Uterus (tissue), 2 donors: Measurements from ENCODE around the gene PRC1.

ENCODE experiments used
- POLR2A ChIP-seq, 2 donors: fragments of 450-650 bp; IDR thresholded peaks; one replicate each; pipeline ENCODE4 v1.6.1; 2016; ENCODE audit warnings: antibody characterized with exemption in 2 of 2, mild to moderate bottlenecking in 1 of 2, moderate library complexity in 1 of 2
- TF ChIP-seq, protein P1 (sequence below), 4 experiments: fragments of 200-600 bp in 2 of 4; fragments of 450-650 bp in 2 of 4; sonication (generic) in 2 of 4; IDR thresholded peaks; one replicate each; pipeline ENCODE4 v1.5.1; 2016 to 2019; ENCODE audit warnings: antibody characterized with exemption in 4 of 4, mild to moderate bottlenecking in 2 of 4, moderate library complexity in 1 of 4

- TF ChIP-seq, protein P1, sequence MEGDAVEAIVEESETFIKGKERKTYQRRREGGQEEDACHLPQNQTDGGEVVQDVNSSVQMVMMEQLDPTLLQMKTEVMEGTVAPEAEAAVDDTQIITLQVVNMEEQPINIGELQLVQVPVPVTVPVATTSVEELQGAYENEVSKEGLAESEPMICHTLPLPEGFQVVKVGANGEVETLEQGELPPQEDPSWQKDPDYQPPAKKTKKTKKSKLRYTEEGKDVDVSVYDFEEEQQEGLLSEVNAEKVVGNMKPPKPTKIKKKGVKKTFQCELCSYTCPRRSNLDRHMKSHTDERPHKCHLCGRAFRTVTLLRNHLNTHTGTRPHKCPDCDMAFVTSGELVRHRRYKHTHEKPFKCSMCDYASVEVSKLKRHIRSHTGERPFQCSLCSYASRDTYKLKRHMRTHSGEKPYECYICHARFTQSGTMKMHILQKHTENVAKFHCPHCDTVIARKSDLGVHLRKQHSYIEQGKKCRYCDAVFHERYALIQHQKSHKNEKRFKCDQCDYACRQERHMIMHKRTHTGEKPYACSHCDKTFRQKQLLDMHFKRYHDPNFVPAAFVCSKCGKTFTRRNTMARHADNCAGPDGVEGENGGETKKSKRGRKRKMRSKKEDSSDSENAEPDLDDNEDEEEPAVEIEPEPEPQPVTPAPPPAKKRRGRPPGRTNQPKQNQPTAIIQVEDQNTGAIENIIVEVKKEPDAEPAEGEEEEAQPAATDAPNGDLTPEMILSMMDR (IDR thresholded peaks at IDR 0.05) = no peak
- no peak for TF ChIP-seq POLR2A (IDR thresholded peaks at IDR 0.05)
Observed at GRCh38 chr15:90929246-90930019, 64.9 kb downstream of the PRC1 start.
